Activated naive CD4-positive, alpha-beta T cell (primary cell): ENCODE measurements around the gene ZNF280A.
"Not testable (repeated sequence)": the region's sequence is repeated elsewhere in the genome, so short reads cannot be mapped to it uniquely, and the experiment has no call there.

Experiments
- DNase-seq, 4 experiments: peaks; one replicate each; lab custom pipeline; 2025; lab: John Stamatoyannopoulos, UW

ZNF280A gene

DNA sequence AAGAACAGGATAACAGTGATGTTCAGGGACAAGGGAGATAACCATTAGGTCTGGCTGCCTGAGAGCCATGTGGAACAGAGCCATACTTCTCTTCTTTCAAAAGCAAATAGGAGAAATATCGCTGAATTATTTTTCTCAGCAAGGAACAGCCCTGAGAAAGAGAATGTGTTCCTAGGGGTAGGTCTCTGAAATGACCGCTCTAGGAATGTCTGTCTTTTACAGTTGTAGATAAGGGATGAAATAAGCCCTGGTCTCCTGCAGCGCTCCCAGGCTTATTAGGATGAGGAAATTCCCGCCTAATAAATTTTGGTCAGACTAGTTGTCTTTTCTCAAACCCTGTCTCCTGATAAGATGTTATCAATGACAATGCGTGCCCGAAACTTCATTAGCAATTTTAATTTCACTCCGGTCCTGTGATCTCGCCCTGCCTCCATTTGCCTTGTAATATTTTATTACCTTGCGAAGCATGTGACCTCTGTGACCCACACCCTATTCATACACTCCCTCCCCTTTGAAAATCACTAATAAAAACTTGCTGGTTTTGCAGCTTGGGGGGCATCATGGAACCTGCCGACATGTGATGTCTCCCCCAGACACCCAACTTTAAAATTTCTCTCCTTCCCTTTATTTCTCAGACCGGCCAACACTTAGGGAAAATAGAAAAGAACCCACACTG lies 51.1 kb downstream of the ZNF280A start:
- DNase-seq = not testable (repeated sequence)

DNA sequence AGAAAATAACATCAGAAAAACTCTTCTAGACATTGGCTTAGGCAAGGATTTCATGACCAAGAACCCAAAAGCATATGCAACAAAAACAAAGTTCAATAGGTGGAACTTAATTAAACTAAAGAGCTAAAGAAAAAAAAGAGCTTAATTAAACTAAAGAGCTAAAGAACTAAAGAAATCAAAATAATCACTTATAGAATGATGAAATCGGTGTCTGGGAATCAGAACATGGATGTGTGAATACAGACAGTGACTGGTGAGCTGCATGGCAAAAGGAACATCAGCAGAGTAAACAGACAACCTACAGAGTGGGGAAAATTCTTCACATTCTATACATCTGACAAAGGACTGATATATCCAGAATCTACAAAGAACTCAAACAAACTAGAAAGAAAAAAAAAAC lies 53.0 kb downstream of the ZNF280A start:
- no peak for DNase-seq

DNA sequence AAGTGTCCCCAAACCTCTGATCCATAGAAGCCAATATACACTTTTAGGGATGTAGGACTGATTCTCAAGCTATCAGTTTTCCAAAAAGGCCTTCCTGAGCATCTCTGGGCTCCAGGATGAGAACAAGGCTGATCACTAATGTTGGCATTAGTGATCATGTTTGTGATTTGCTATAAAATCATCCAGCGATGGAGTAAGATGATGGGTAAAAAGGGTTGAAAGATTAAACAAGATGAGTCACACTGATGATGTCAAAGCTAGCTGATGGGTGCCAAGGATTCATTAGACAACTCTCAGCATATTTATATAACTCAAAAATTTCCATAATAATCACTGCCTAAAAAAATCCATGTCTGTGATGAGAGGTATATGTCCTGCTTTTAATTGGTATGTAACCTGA lies 54.3 kb downstream of the ZNF280A start:
- no peak for DNase-seq

DNA sequence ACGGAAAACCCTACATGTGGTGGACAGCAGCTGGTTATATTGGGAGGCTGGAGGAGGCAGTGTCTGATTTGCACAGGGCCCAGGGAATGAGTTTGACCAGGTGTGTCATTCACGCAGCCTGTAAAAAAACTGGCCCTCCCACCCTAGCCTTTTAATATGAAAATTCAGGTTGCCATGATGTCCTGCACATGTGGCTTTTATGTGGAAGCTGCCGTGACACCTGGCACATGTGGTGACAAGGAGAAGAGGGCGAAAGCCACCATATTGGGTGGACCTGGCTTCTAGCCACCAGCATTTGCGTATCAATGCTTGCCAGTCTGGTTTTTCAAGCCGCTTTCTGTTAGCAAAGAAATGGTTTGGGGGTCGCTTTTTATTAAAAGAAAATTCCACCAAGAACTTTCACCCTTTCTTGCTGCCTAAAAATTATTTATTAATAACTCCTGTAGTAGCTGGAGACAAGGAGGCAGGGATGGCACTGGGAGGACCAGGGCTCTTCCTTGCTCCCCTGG lies 54.9 kb downstream of the ZNF280A start:
- no peak for DNase-seq

DNA sequence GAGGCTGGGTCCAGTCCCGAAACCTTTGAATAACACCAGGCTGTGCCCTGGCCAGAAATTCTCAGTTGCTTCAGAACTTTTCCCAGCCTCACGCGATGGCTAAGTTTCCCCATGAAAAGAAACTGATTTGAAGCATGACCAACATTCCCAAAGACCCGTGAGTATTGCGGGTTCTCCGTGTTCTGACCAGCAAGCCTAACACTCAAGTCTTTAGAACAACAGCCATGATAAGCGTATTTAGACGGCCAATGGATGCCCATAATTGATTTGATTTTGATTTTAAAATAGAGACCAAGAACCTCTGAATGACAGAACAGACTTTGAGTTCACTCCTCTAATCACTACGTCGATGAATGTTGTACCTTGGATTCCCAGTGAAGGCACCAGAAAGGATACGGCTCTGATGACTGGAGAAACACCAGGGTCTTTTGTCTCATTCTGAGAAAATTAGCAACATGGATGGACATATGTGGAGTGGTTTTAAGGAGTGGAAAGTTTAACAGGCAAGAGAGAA lies 55.5 kb downstream of the ZNF280A start:
- DNase-seq = no peak

DNA sequence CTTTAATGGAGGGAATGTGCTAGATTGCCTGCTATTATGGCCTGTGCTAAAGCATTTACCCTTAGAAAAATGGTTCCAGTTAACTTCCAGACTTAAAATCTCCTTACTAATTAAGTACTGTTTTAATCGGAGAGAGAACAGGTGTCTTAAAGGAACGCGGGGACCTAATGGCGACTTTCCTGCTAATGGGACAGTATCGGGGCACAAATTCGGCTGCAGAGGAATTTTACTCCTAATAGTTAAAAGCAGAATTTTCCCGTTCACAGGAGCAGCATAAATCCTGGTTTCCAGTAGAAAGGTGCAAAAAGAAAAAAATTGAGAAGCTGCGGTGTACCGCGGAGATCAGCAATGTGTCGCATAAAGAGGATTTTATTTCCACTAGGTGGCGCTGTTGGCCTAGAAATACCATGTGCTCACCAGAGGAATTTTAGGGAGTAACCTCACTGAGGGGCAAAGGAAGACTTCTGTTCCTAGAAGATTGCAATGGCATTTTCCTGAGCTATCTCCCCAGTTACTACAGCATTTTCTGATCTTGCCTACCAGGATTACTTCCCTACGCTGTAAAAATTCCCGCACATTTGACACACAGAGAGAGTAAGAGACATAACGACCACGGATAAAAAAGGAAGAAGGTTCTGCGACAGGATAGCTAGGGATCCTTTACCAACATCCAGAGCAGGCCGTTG lies 56.1 kb downstream of the ZNF280A start:
- peak in 1 of 4 experiments; percentile 1 for DNase-seq
